ENCODE results near the gene DQX1.
"Not testable (repeated sequence)": the region's sequence is repeated elsewhere in the genome, so short reads cannot be mapped to it uniquely, and the experiment has no call there.

DQX1 gene

GRCh38 chr2:74474481-74474880, 51.5 kb downstream of the DQX1 start:
- in situ Hi-C loops (cut with HindIII; ENCODE audit: low sequenced_read_pairs) = no loop called here
- TF ChIP-seq, protein P1, sequence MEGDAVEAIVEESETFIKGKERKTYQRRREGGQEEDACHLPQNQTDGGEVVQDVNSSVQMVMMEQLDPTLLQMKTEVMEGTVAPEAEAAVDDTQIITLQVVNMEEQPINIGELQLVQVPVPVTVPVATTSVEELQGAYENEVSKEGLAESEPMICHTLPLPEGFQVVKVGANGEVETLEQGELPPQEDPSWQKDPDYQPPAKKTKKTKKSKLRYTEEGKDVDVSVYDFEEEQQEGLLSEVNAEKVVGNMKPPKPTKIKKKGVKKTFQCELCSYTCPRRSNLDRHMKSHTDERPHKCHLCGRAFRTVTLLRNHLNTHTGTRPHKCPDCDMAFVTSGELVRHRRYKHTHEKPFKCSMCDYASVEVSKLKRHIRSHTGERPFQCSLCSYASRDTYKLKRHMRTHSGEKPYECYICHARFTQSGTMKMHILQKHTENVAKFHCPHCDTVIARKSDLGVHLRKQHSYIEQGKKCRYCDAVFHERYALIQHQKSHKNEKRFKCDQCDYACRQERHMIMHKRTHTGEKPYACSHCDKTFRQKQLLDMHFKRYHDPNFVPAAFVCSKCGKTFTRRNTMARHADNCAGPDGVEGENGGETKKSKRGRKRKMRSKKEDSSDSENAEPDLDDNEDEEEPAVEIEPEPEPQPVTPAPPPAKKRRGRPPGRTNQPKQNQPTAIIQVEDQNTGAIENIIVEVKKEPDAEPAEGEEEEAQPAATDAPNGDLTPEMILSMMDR (IDR thresholded peaks at IDR 0.05; ENCODE audit: low read depth, low read length, missing control alignments) = no peak
- H3K4me3 ChIP-seq (ENCODE audit: low read depth, low read length) = no peak overlapping the region
- DNase-seq (ENCODE audit: low read depth) = no peak

GRCh38 chr2:74472945-74473258, 53.1 kb downstream of the DQX1 start:
- in situ Hi-C loops (cut with HindIII; ENCODE audit: low sequenced_read_pairs) = no loop called here
- no peak for DNase-seq (ENCODE audit: low read depth)
- peak overlapping the region; percentile 70 for H3K4me3 ChIP-seq (ENCODE audit: low read depth, low read length)
- TF ChIP-seq, protein P1 (IDR thresholded peaks at IDR 0.05; ENCODE audit: low read depth, low read length, missing control alignments) = no peak

DNA sequence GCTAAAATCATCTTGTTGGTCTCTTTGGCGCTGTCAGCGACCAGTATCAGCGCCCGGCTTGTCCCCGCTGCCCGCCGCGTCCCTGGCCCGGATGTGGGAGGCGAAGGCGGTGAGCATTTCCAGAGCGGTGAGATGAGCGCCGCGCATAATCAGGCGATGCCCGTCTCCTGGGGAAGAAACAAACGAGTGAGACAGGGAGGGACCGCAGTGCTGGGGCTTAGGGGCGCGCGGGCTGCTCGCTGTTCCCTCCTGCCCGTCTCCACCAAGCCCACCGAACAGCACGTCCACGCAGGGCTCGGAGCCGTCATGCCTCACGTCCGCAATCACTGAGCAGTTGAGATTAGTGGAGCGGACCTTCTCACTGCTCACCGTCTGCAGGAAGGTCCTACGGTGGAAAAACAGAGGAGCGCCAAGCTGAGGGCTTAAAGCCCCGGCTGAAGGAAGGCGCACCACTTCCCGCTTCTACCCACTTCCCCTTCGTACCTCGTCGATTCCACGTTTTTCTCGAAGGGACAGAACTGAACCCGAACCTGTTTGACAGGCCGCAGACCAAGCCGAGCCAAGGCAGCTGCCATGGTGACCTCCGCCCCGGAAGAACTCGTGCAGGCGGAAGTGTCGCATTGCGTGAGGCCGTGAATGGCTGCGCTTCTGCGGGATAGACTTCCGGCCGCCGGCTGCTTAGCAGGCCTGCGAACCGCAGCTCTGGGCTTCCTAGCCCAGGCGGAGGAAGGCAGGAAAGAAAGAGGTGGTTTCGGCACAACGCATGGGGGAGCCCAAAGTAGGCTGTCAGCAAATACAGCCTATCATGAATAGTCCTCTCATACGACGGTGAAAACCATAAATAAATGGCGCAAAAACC, 53.7 kb downstream of the DQX1 start, which contains the start of gene MRPL53:
MRPL53 (minus strand) TSS at position 595 of the 859 bp plus-strand sequence; CDS start at position 575, 20 bp downstream.
- in situ Hi-C loops (cut with HindIII; ENCODE audit: low sequenced_read_pairs) = no loop called here
- TF ChIP-seq, protein P1 (IDR thresholded peaks at IDR 0.05; ENCODE audit: low read depth, low read length, missing control alignments) = no peak
- DNase-seq (ENCODE audit: low read depth) = peak; percentile 85
- H3K4me3 ChIP-seq (ENCODE audit: low read depth, low read length) = peak within 1 kb of the TSS; percentile 70

- TF ChIP-seq, protein P1 (IDR thresholded peaks at IDR 0.05; ENCODE audit: low read depth, low read length, missing control alignments) = no peak
- in situ Hi-C loops (cut with HindIII; ENCODE audit: low sequenced_read_pairs) = no loop called here
- peak overlapping the region; percentile 70 for H3K4me3 ChIP-seq (ENCODE audit: low read depth, low read length)
- DNase-seq (ENCODE audit: low read depth) = no peak
These were observed 54.5 kb downstream of the DQX1 start for GRCh38 chr2:74471332-74472065.

DNA sequence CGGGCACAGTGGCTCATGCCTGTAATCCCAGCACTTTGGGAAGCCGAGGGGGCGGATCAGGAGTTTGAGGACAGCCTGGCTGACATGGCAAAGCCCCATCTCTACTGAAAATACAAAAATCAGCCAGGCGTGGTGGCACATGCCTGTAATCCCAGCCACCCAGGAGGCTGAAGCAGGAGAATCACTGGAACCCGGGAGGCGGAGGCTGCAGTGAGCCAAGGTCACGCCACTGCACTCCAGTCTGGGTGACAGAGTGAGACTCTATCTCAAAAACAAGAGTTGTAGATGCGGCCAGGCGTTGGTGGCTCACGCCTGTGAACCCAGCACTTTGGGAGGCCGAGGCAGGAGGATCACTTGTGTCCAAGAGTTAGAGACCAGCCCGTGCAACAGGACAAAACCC, 55.3 kb downstream of the DQX1 start:
- in situ Hi-C loops (cut with HindIII; ENCODE audit: low sequenced_read_pairs); H3K4me3 ChIP-seq (ENCODE audit: low read depth, low read length); DNase-seq (ENCODE audit: low read depth): not testable (repeated sequence)

Measured in astrocyte of the cerebellum (primary cell).